Islet precursor cell (in vitro differentiated cells): Measurements from ENCODE around the gene ESPNL.
"Not testable (repeated sequence)": the region's sequence is repeated elsewhere in the genome, so short reads cannot be mapped to it uniquely, and the experiment has no call there.

ENCODE experiments used
- DNase-seq: peaks from one replicate; pipeline ENCODE4 v3.0.0-alpha.2; 2018

Gene ESPNL

GRCh38 chr2:238100821-238101771, 956 bp downstream of the ESPNL start:
- peak; percentile 52 for DNase-seq

GRCh38 chr2:238101891-238102841, 2.0 kb downstream of the ESPNL start:
- DNase-seq = peak; percentile 48

- DNase-seq = no peak
Measured at GRCh38 chr2:238102865-238103264, 2.7 kb downstream of the ESPNL start.

DNA sequence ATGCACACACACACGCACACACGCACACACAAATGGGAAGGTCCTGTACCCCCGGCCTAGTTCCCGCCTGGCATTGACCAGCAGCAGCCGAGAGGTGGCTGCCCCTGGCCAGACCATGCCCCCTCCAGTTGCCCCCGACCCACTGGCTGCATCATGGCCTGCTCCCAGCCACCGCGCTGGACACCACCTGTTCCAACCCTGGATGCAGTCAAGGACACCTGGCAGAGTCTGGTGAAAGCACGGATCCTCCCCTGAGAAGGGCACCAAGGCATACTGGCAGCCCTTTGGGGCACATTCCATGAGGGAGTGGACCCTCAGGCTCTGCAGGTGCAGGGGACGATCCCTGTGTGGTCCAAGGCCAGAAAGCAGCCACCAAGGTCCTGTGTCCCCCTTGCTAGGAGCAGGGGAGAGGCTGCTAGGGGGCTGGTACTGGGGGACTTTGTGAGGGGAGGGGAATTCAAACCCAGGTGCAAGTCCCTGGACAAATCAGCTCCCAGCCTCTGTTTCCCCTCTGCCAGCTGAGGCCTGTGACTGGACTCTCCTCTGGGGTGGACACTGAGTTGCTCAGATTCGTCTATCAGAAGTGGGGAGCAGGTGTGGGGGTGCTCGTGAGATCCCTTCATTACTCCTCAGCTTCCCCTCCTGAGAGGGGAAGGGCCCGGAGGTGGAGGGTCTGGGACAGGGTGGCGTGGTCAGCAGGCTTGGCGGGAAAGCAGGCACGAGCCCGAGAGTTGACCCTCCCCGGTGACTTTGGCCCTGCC, 3.5 kb downstream of the ESPNL start:
- DNase-seq = no peak

DNA sequence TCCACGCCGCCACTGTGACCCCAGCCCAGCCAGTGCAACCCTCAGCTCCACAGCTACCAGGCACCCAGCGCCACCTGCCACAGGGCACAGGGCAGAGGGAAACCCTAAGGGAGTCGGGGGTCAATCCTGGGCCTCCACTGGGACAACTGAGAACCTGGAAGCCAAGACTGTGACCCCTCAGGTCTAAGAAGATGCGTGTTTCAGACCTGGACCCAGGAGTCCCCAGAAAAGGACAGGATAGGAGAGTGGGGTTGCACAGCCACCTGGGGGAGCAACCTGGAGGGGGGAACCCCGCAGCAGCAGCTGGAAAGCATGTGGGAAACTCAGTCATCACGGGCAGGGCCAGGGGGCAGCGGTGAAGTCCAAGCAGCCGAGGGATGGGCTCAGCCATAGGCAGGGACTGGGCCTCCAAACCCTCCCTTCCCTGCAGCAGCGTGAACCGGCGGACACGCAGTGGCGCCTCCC, 4.1 kb downstream of the ESPNL start:
- DNase-seq = peak; percentile 50

DNA sequence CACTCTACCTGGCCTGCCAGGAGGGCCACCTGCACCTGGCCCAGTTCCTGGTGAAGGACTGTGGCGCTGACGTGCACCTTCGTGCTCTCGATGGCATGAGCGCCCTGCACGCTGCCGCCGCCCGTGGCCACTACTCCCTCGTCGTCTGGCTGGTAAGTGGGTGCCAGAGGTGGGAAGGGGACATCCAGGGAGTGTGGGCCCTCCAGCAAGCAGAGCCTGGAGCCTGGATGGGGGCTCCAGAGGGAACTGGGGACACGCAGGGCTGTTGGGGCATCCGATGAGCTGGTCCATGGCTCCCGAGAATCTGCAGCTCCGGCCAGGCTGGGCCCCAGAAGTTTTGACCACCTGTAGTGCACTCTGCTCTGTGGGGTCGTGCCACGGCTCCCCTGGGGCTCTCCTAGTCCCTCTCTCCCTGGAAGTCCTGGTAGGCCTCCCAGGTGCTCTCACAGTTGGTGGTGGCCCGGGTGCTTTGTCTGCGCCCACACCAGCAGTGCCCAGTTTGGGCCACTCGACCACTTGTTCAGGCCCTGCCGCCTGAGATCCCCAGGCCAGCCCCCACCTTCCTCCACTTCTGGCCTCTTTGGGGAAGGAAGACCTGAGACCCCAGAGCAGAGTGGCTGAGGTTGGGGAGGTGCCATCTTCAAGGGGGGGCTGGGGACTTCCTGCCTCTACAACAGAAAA, 4.7 kb downstream of the ESPNL start:
- DNase-seq = peak; percentile 53

DNA sequence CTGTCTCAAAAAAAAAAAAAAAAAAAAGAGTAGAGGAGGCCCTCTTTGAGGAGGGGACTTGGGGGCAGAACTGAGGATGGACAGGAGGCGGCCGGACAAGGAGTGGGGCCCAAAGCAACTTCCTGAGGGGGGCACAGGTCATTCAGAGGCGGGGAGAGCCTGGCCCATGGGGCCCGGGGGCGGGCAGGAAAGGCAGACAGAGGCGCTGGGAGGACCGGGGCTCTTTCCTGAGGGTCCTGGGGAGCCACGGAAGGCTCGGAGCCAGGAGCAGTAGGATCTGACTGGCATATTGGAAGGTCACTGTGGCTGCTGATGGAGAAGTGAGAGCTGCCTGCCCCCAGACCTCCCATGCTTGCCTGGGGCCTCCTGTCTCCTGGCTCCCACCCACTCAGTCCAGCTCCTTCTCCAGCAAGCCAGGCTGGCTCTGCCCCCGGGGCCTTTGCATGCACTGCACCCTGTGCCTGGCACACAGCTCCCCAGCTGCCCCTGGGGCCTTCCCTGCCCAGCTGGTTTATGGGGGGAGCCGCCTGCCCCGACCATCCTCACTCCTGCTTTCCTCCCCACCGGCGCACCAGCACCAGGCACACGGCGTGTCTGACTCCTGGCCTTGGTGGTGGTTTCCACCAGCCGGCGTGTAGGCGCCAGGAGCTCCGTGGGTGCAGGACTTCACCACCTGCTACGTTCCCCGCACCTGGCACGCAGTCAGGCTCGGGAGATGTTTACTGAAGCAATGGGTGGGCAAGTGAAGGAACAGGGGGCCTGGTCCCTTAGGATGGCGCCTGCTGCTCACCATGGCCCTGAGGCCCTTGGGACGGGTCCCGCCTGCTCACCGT, 5.6 kb downstream of the ESPNL start:
- peak; percentile 53 for DNase-seq

- peak; percentile 54 for DNase-seq
Measured at GRCh38 chr2:238106339-238106697, 6.2 kb downstream of the ESPNL start.

DNA sequence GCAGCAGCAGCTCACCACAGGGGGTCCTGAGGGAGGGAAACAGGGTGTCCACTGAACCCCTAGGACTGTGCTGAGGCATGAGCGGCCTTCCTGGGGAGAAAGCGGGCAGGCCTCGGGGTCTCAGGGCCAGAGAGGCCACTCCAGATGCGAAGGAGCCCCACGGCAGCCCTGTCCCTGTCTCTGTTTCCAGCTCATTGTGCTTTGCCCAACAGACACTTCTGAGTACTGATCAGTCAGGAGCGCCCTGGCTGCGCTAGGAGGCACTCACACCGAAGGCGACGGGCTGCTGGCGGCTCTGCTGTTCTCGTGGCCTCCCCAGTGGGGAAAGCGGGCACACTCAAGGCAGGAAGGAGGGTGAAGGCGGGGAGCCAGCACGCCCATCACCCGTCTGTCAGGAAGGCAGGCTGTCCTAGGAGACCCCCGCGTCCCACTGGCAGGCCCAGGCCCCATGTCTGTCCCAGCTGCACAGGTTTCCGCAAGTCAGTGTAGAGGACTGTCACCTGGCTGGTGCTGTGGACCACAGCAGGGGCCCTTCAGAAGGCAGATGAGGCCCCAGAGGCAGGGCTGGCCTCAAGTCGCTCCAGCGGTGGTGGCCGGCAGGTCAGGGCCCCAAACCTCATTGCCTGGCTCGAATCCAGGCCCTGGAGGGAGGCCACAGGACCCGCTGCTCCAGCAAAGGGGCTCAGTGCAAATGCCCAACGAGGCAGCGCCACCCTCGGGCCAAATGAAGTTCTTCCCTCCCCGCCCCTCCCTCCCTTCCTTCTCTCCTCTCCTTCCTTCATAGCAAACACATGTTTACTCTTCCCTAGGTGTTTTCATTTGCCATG, 6.8 kb downstream of the ESPNL start:
- peak; percentile 65 for DNase-seq

DNA sequence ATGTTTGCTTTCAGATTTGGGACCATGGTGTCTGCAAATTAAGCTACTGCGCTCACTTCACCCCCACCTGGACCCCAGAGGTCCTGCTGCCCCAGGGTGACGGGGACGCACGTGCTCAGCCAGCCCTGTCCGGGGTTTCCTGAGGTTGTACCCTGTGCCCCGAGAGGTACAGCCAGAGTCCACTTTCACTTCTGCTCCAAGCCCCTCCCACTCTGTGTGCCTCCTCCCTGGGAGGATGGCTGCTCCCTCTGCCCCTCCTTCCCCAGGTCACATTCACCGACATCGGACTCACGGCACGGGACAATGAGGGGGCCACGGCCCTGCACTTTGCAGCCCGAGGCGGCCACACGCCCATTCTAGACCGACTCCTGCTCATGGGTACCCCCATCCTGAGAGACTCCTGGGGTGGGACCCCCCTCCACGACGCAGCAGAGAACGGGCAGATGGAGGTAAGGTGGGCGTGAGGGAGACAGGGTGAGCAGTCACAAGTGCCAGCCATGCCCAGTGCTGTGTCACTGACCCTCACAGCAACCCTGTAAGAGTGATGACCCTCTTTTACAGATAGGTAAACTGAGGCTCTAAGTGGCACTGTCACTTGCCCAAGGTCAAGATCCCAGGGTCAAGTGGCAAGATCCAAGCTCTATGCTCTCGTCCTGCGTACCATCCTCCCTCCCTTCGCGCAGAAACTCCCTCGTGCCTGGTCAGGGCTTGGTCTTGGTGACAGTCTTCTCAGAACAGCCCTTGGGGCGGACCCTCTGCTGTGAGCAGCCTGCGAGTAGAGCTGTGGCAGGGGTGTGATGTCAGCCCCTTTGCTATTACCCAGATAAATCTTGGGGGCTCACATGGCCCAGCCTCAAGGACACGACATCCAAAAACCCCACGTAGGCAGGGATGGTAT, 7.6 kb downstream of the ESPNL start:
- DNase-seq = no peak

DNA sequence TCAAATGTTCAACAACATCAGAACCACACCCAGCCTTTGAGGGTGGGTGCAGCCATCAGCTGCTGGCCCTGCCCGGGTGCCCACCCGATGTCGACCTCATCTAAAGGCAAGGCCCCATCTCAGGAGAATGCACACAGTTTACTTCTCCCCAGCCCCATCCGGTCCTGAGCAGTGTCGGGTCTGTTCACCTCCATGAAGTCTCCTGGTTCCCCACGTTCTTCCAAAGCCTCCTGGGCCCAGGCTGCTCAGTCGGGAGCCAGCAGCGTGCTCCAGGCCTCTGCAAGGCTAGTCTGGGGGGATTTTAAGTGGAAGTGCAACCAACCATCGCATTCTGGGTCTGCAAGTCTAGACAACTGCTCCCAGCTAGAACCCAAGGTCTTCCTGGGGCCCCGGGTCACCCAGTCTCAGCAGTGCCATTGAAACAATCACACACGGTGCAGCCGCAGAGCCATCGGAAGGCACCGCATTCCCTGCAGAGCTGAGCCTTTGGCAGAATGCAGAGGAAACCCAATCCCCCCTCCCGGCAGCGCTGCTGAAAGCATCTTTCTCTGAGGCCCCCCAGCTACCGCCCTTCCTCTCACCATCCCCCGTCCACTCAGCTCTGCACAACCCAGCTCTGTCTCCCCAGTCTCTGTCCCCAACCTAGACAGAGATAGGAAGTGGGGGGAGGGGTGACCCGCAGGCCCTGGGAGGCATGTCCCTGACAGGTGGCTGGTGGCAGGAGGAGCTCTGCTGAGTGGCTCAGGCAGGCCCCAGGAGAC, 8.5 kb downstream of the ESPNL start:
- peak; percentile 61 for DNase-seq

- peak; percentile 32 for DNase-seq
Measured at GRCh38 chr2:238113611-238114010, 13.5 kb downstream of the ESPNL start.

GRCh38 chr2:238114331-238114841, 14.2 kb downstream of the ESPNL start:
- peak; percentile 23 for DNase-seq

GRCh38 chr2:238114851-238115660, 14.9 kb downstream of the ESPNL start:
- DNase-seq = no peak

DNA sequence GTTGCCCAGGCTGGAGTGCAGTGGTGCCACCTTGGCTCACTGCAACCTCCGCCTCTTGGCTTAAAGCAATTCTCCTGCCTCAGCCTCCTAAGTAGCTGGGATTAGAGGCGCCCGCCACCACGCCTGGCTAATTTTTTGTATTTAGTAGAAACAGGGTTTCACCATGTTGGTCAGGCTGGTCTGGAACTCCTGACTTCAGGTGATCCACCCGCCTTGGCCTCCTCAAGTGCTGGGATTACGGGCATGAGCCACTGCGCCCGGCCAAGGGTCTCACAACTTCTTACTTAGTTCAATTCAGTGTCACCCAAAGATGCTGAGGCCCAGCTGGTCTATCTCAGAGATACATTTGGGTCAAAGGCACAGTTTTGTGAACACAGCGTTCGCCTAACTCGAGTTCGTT, 15.6 kb downstream of the ESPNL start:
- DNase-seq = not testable (repeated sequence)

DNA sequence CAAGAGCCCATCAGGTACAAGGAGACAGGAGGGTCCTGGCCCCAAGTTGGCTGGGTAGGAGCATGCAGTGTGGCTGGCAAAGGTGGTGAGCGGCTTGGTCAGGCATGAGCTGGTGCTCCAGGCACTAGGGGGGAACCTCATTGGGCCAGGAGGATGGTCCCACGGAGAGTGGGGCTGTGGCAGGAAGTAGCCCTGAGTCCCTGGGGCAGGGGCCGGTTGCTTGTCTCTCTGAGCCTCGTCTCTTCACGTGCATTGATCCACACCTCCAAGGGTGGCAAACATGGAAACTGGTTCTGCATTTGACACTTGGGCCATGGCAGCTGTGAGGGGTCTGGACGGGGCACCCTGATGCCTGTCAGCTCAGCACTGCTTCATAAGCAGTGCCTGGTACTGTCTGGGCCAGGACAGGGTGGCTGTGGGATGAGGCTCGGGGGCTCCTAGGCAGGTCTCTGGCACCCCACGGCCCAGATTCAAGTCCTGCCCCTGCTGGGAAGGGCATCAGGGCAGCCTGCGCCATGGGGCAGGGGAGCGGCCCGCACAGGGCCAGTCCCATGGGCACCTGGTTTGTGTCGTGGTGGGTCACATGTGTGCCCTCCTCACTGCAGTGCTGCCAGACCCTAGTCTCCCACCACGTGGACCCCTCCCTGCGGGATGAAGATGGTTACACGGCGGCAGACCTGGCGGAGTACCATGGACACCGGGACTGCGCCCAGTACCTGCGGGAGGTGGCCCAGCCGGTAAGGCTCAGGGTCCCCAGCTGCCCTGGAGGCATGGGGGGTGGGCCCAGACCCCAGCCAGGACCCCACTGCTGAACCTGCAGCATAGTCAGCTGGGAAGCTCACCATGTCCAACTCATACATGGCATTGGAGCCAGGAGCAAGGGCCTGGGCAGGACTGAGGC, 16.4 kb downstream of the ESPNL start:
- no peak for DNase-seq
